Right cardiac atrium (tissue), 5 donors: ENCODE results near the gene NEIL1. TPM values are rescaled to one million over a fixed set of nuclear protein-coding genes. Genes with fewer than 3 reads are reported as not detected.
"Not testable (repeated sequence)": the region's sequence is repeated elsewhere in the genome, so short reads cannot be mapped to it uniquely, and the experiment has no call there.

ENCODE experiments used
- ATAC-seq, 2 donors: fragments of 200-7000 bp; cut with Tn5 transposase; one replicate each; pipeline versions ENCODE4 v1.8.0 to v1.9.1; 2020; ENCODE audit warnings: moderate library complexity in 2 of 2, mild to moderate bottlenecking in 1 of 2
- DNase-seq, 3 donors: peaks; one replicate each; pipeline ENCODE4 v3.0.0-alpha.2; 2020
- H3K27ac ChIP-seq: one replicate; pipeline ENCODE4 v1.5.1; 2013; ENCODE audit warnings: mild to moderate bottlenecking, low read length, control low read depth, moderate library complexity
- H3K27me3 ChIP-seq: one replicate; pipeline ENCODE4 v1.6.1; 2013; ENCODE audit not compliant: control insufficient read depth, insufficient read depth
- H3K4me1 ChIP-seq: one replicate; pipeline ENCODE4 v1.6.1; 2013; ENCODE audit warnings: low read length; ENCODE audit not compliant: control insufficient read depth, insufficient read depth
- H3K4me3 ChIP-seq: one replicate; pipeline ENCODE4 v1.5.1; 2013; ENCODE audit warnings: low read length, control low read depth
- H3K9me3 ChIP-seq: one replicate; pipeline ENCODE4 v1.6.1; 2013; ENCODE audit warnings: low read length; ENCODE audit not compliant: control insufficient read depth
- WGBS: extraction: QIAGEN DNeasy Blood & Tissue Kit; methylation state at CpG from one replicate; pipeline ENCODE4 v1.1.7; 2013; 5-methylcytosine and 5-hydroxymethylcytosine counted together
- intact Hi-C, 4 donors: fragments of 100-400 bp; cut with DNase I; formaldehyde crosslinking; loops; one replicate each; pipeline versions ENCODE4 v1.11.0 to v1.14.0; 2022 to 2023
- polyA plus RNA-seq: library from polyadenylated mRNA; stranded (reverse); fragments of 200-250 nt; gene quantifications from one replicate; pipeline ENCODE4 v1.2.3, GENCODE V29; 2013
- total RNA-seq, 4 donors: library from RNA; stranded (reverse); fragmentation: NEBNext Ultra II Directional; extraction: Animal tissue kit (Norgen Biotek cat#: 25700); gene quantifications; one replicate each; pipeline ENCODE4 v1.2.1, GENCODE V29; 2021
- donor health status: healthy with polysubstance abuse.
- donor health status: DM: no; HTN: yes; CAD: no.
- donor health status: DM: no; HTN: no; CAD: no.
- donor health status: DM: no; HTN: yes; CAD: no; lungs with severe emphysema.
- donor health status: DM: yes; HTN: yes; CAD: no.

The NEIL1 gene
- total and polyA plus RNA-seq, 5 donors: 12.2 to 22.3 (median 14.9) TPM

DNA sequence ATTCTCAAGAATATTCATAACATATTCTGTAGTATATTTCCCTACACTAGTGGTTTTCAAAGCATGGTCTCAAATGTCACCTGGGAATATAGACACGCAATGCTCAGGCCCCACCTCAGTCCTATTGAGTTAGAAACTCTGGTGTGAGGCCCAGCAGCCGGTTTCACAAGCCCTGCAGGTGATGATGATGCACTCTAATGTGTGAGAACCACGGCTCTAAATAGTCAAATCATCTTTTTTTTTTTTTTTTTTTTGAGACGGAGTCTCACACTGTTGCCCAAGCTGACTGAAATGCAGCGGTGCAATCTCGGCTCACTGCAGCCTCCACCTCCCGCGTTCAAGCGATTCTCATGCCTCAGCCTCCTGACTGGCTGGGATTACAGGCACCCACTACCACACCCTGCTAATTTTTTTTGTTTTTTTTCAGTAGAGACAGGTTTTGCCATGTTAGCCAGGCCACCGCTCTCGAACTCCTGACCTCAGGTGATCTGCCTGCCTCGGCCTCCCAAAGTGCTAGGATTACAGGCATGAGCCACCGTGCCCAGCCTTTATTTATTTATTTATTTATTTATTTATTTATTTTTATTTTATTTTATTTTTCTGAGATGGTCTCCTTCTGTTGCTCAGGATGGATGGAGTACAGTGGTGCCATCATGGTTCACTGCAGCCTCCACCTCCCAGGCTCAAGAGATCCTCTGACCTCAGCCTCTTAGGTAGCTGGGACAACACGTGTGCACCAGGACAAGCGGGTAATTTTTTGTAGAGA lies 13.0 kb upstream of the NEIL1 start:
- H3K27ac ChIP-seq, DNase-seq, H3K27me3 ChIP-seq, intact Hi-C loops, ATAC-seq, H3K4me3 ChIP-seq, H3K4me1 ChIP-seq, H3K9me3 ChIP-seq: not testable (repeated sequence)
- WGBS: 90% methylated on average over 15 of the region's 15 CpGs

GRCh38 chr15:75335313-75335704 lies 11.5 kb upstream of the NEIL1 start:
- no peak for ATAC-seq
- H3K27ac ChIP-seq: no peak overlapping the region
- H3K4me1 ChIP-seq: peaks cover 6% of the 10 kb centered on the region
- no peaks in the 10 kb centered on the region for H3K9me3 ChIP-seq
- no peak for DNase-seq
- intact Hi-C loops: no loop called here
- H3K4me3 ChIP-seq: peak overlapping the region; percentile 86
- WGBS: 45% methylated on average over 3 of the region's 3 CpGs
- H3K27me3 ChIP-seq: no peaks in the 10 kb centered on the region

DNA sequence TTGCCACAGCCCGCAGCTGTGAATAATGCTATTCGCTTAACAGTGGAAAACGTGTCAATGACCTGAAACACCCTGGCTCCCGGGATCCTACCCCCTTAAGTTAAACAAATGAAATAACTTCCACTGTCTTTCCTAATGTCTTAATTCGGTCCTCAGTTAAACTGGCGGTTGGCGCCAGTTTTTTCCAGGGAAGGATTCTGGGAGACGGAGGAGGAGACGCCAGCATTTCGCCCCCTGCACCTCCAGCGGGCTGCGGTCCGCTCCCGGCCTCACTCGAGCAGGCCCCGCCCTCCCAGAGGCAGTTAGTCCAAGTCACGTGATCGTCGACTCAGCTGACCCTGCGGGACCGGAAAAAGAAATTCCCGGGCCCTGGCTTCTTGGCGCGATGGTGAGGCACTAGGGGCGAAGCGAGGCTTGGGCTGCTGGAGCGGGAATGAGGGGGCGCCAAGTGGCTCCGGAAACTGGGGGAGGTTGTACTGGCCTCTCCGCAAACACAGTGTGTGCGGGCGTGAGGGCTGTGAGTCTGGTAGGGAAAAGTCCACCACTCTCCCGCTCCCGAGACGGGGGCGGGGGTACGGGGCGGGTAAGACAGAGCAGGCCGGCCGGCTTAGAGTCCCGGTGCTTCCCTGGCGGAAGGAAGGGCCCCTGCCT lies 11.0 kb upstream of the NEIL1 start, which contains the start of gene COMMD4:
COMMD4 (plus strand) TSS at position 359 of the 651 bp plus-strand sequence; CDS start at position 386, 27 bp downstream.
- no peaks in the 10 kb centered on the region for H3K27me3 ChIP-seq
- intact Hi-C loops: no loop called here
- WGBS: under 1% methylated on average over 42 of the region's 42 CpGs
- ATAC-seq (peak; percentile 92), DNase-seq (peak; percentile 97 to 99 (median 97))
- peak within 1 kb of the TSS; percentile 61 for H3K27ac ChIP-seq
- H3K9me3 ChIP-seq: no peaks in the 10 kb centered on the region
- H3K4me1 ChIP-seq: peaks cover 6% of the 10 kb centered on the region
- H3K4me3 ChIP-seq: peak within 1 kb of the TSS; percentile 86

DNA sequence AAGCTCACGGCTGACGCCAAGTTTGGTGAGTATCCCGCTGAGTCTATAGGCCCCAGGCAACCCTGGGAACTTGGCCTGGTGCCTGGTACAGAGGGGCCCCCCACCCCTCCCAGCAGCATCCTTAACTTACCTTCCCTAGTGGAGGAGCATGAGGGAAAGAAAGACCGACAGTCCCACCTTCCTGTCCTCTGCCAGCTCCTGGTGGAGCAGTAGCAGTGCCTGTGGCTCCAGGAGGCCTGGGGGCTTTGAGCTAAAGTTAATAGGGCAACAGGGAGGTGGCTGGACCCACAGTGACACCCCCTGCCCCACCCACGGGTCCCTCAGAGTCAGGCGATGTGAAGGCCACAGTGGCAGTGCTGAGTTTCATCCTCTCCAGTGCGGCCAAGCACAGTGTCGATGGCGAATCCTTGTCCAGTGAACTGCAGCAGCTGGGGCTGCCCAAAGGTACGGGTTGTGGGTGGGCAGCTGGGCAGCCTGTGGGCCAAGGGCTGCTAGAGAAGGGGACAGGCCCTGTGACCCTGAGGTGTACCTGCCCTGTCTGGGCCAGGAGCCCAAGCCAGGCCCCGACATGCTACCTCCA lies 8.1 kb upstream of the NEIL1 start:
- peak in 1 of 2 donors; percentile 3 for ATAC-seq
- 87% methylated on average over 11 of the region's 11 CpGs for WGBS
- DNase-seq: no peak
- H3K27ac ChIP-seq: no peak overlapping the region
- intact Hi-C loops: no loop called here
- no peak overlapping the region for H3K4me3 ChIP-seq
- H3K4me1 ChIP-seq: peaks cover 6% of the 10 kb centered on the region
- H3K9me3 ChIP-seq: no peaks in the 10 kb centered on the region
- H3K27me3 ChIP-seq: no peaks in the 10 kb centered on the region

DNA sequence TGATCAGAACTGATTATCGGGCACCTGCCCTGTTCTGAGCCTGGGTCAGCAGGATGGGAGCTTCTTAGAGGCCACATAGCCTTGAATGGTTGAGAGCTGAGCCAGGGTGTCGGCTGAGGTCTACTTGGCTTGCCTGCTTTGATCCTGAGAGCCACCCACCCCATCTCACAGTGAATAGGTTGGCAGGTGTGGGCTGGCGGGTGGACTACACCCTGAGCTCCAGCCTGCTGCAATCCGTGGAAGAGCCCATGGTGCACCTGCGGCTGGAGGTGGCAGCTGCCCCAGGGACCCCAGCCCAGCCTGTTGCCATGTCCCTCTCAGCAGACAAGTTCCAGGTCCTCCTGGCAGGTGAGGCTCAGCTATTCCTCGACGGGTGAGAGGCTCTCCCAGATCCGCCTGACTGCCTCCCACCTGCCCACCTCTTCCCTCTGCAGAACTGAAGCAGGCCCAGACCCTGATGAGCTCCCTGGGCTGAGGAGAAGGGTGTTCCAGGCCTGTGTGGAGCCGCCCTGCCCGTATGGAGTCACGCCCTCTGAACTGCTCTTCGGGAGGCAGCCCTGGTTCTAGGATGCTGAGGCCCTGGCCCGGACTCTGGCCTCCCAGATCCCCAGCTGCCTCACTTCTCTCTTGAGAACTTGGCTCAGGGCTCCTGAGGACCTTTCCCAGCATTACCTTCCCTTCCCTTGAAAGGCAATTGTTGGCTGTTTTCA lies 7.2 kb upstream of the NEIL1 start:
- Histone ChIP-seq H3K9me3 (no peaks in the 10 kb centered on the region), H3K27ac (no peak overlapping the region), H3K4me3 (no peak overlapping the region), H3K27me3 (no peaks in the 10 kb centered on the region), H3K4me1 (peaks cover 6% of the 10 kb centered on the region)
- ATAC-seq (no peak), DNase-seq (no peak)
- intact Hi-C loops: no loop called here
- WGBS: 89% methylated on average over 13 of the region's 13 CpGs

DNA sequence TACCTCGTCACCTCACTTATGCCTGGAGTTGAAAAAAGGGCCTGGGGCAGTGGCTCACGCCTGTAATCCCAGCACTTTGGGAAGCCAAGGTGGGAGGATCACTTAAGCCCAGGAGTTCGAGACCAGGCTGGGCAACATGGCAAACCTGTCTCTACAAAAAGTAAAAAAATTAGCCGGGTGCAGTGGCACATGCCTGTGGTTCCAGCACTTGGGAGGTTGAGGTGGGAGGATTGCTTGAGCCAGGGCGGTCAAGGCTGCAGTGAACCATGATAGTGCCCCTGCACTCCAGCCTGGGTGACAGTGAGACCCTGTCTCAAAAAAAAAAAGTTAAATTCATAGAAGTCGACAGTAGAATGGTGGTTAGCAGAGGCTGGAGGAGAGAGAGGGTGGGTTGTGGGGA lies 4.6 kb upstream of the NEIL1 start:
- Histone ChIP-seq H3K9me3 (no peaks in the 10 kb centered on the region), H3K4me3 (no peak overlapping the region), H3K27ac (no peak overlapping the region), H3K27me3 (no peaks in the 10 kb centered on the region), H3K4me1 (no peaks in the 10 kb centered on the region)
- DNase-seq: no peak
- intact Hi-C loops: no loop called here
- ATAC-seq: no peak
- 90% methylated on average over 6 of the region's 6 CpGs for WGBS

DNA sequence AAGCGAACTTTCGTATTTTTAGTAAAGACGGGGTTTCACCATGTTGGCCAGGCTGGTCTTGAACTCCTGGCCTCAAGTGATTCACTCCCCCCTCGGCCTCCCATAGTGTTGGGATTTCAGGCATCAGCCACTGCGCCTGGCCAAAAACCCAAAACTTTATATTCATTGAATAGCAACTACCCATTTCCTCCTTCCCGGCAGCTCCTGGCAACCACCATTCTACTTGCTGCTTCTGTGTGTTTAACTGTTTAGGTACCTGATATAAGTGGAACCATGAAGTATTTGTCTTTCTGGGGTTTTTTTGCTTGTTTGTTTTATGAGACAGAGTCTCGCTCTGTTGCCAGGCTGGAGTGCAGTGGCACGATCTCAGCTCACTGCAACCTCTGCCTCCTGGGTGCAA lies 2.9 kb upstream of the NEIL1 start:
- DNase-seq: not testable (repeated sequence)

GRCh38 chr15:75347222-75348033 lies 589 bp downstream of the NEIL1 start:
- ATAC-seq: peak; percentile 75 to 78
- no peaks in the 10 kb centered on the region for H3K27me3 ChIP-seq
- peak overlapping the region; percentile 89 for H3K4me3 ChIP-seq
- H3K9me3 ChIP-seq: no peaks in the 10 kb centered on the region
- under 1% methylated on average over 65 of the region's 65 CpGs for WGBS
- peak overlapping the region; percentile 69 for H3K27ac ChIP-seq
- DNase-seq: peak; percentile 73 to 89 (median 89)
- H3K4me1 ChIP-seq: peaks cover 6% of the 10 kb centered on the region
- intact Hi-C loops: no loop called here

More for the DNA sequence above, 2.9 kb upstream of the NEIL1 start:
- ATAC-seq, H3K4me1 ChIP-seq, H3K27me3 ChIP-seq, H3K4me3 ChIP-seq, intact Hi-C loops, H3K27ac ChIP-seq, H3K9me3 ChIP-seq: not testable (repeated sequence)
- 47% methylated on average over 8 of the region's 8 CpGs for WGBS

DNA sequence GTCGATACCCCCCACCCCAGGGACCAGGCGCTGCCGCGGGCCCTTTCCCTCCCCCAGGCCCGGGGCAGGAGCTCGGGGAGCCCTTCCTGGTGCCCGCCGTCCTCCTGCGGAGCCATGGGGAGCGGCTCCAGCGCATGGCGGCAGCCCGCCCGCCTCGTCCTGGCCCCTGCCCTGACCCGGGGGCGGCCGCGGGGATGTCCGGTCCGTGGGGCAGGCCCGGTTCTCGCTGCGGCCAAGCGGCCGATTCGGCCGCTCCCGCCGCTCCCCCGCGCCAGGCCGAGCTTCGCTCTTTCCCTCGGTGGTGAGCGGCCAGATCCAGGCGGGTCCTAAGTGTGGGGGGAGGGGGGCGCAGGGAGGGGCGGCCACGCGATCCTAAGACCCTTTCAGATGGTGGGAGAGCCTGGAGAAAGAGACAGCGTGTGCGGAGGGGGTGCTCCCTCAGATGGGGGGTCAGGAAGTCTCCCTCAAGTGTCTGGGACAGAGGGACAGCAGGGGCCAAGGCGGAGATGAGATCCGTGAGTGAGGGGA lies 1.3 kb downstream of the NEIL1 start:
- DNase-seq (peak in 2 of 3 donors; percentile 74 to 78), ATAC-seq (peak; percentile 38 to 49)
- no peaks in the 10 kb centered on the region for H3K27me3 ChIP-seq
- WGBS: under 1% methylated on average over 45 of the region's 45 CpGs
- H3K9me3 ChIP-seq: no peaks in the 10 kb centered on the region
- H3K4me3 ChIP-seq: peak overlapping the region; percentile 89
- no peak overlapping the region for H3K27ac ChIP-seq
- intact Hi-C loops: no loop called here
- peaks cover 6% of the 10 kb centered on the region for H3K4me1 ChIP-seq
